K562 treated with DMSO at 1 percent for 48 hours (cell line): Measurements from ENCODE around the gene CARD19. TPM values are rescaled to one million over a fixed set of nuclear protein-coding genes. Genes with fewer than 3 reads are reported as not detected.

Experiments
- total RNA-seq: library from RNA; unstranded; fragments of 300-600 nt; gene quantifications from 2 replicates; pipeline ENCODE4 v1.2.3, GENCODE V29; 2022; ENCODE audit warnings: low replicate concordance; ENCODE audit errors: extremely low read depth

Gene CARD19, protein sequence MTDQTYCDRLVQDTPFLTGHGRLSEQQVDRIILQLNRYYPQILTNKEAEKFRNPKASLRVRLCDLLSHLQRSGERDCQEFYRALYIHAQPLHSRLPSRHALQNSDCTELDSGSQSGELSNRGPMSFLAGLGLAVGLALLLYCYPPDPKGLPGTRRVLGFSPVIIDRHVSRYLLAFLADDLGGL
- total RNA-seq, result not detected in 2 replicates

GRCh38 chr9:93096131-93096802 is at the start of gene CARD19:
TSS of gene CARD19 (plus strand) at chr9:93096217. CDS start at chr9:93096346, 129 bp downstream.

GRCh38 chr9:93058355-93059010 is 37.5 kb upstream of the CARD19 start, which contains the start of gene SUSD3:
TSS of gene SUSD3 (plus strand) at chr9:93058701. CDS start at chr9:93058743, 42 bp downstream.

GRCh38 chr9:93134015-93134739 is 38.2 kb downstream of the CARD19 start, which contains the start of gene NINJ1:
TSS of gene NINJ1 (minus strand) at chr9:93134251. CDS start at chr9:93134217, 34 bp downstream.

Other genes with a start within 250 kb of the CARD19 start
- not detected in 2 replicates for gene ZNF484, start 218.2 kb upstream of the CARD19 start, total RNA-seq
- gene FGD3, start 148.7 kb upstream of the CARD19 start, total RNA-seq, result not detected in 2 replicates
- gene SUSD3, start 37.5 kb upstream of the CARD19 start, total RNA-seq, result not detected in 2 replicates
- not detected in 2 replicates for gene NINJ1, start 38.0 kb downstream of the CARD19 start, total RNA-seq
- gene WNK2, start 87.9 kb downstream of the CARD19 start, total RNA-seq, result not detected in 2 replicates